ENCODE results near the gene CLDN8.

Gene CLDN8

DNA sequence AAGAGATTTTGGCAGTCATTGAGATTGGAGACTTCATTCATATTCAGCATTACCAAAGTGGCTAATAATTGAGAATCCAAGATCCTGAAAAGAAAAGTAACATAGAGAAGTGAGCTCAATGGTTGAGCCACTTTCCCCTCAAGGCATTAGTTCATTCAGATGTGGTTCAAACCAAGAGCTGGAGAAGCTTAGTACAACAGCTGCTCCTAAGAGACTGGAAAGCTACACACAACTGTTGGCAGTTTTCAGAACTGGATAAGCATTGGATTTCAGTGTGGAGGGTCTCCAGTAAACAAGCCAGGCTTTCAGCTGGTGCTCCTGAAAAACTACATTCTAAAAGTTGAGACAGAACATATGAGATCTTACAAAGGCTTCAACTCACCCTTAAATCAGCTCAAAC is 29.2 kb upstream of the CLDN8 start:
- no peak for DNase-seq (ENCODE audit: low read depth)
- TF ChIP-seq, protein P1, sequence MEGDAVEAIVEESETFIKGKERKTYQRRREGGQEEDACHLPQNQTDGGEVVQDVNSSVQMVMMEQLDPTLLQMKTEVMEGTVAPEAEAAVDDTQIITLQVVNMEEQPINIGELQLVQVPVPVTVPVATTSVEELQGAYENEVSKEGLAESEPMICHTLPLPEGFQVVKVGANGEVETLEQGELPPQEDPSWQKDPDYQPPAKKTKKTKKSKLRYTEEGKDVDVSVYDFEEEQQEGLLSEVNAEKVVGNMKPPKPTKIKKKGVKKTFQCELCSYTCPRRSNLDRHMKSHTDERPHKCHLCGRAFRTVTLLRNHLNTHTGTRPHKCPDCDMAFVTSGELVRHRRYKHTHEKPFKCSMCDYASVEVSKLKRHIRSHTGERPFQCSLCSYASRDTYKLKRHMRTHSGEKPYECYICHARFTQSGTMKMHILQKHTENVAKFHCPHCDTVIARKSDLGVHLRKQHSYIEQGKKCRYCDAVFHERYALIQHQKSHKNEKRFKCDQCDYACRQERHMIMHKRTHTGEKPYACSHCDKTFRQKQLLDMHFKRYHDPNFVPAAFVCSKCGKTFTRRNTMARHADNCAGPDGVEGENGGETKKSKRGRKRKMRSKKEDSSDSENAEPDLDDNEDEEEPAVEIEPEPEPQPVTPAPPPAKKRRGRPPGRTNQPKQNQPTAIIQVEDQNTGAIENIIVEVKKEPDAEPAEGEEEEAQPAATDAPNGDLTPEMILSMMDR (conservative IDR thresholded peaks at IDR 0.05; ENCODE audit: low read depth, low read length) = no peak
- no peak overlapping the region for H3K4me3 ChIP-seq (ENCODE audit: low read depth, low read length)

DNA sequence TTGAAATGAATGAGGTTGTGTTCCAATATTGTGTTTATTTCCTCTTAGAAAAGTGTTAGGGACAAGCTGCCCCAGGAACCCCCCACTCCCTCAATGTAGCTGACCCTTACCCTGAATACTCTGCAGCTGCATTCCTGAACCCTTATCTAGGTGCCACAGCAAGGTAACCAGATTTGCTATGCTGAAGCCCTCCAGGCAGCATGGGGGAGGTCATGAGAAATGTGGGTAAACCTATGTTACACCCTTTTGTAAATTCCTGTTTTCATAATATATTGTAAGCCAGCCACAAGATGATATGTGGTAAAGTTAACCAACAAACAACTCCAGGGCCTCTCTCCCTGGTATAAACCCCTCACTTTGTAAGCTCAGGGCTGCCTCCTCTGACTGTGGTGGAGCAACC is 27.8 kb upstream of the CLDN8 start:
- no peak for DNase-seq (ENCODE audit: low read depth)
- TF ChIP-seq, protein P1 (conservative IDR thresholded peaks at IDR 0.05; ENCODE audit: low read depth, low read length) = no peak
- no peak overlapping the region for H3K4me3 ChIP-seq (ENCODE audit: low read depth, low read length)

DNA sequence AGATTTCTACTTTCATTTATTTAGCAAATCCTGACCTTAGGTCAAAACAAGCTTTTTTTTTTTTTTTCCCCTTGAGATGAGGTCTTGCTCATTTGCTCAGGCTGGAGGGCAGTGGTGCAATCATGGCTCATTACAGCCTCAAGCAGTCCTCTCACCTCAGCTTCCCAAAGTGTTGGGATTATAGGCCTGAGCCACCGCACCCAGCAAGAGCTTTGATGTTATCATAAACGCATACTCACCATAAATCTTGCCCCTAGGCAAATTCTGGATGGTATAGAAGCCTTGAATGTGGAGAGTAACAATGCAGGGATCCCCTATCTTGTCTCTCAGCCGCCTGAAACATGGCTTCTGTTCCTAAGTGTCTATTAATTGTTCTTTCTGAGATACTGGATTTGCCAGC is 24.8 kb upstream of the CLDN8 start:
- DNase-seq (ENCODE audit: low read depth) = no peak
- TF ChIP-seq, protein P1 (conservative IDR thresholded peaks at IDR 0.05; ENCODE audit: low read depth, low read length) = no peak
- H3K4me3 ChIP-seq (ENCODE audit: low read depth, low read length) = no peak overlapping the region

DNA sequence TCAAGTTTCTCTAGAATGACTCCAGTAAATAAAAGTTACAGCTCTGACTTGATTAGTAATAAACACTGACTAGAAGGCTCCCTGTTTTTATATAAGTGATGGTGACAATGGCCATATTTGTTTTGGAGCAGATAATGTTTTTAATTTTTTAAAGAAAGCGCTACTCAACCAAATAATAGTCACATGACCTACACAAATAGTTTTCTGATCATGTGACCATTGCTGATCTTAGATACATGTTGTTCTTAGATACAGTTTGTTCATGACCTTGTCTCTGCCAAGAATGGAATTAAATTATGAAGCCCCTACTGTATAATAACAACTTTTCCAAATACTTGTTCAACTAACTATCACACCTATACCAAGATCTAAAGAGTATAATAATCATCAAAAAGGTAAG is 22.3 kb upstream of the CLDN8 start:
- no peak for DNase-seq (ENCODE audit: low read depth)
- TF ChIP-seq, protein P1 (conservative IDR thresholded peaks at IDR 0.05; ENCODE audit: low read depth, low read length) = no peak
- H3K4me3 ChIP-seq (ENCODE audit: low read depth, low read length) = no peak overlapping the region

DNA sequence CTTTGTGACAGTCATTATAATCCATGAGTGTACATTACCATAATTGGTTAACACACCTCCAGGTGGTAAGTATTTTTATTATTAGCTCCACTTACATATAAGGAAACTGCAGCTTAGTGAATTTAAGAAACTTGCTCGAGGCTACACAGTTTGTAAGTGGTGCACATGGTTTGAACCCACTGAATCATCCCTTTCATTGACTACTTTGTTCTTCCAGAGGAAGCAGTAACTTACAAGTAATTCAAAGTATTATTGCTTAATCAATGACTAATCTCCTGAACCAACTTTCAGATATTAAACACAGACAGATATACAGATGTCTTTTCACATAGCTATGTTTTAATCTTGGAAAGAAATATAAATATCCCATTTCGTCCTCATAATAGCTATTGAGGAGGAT is 18.7 kb upstream of the CLDN8 start:
- peak; percentile 69 for DNase-seq (ENCODE audit: low read depth)
- TF ChIP-seq, protein P1 (conservative IDR thresholded peaks at IDR 0.05; ENCODE audit: low read depth, low read length) = no peak
- H3K4me3 ChIP-seq (ENCODE audit: low read depth, low read length) = no peak overlapping the region

DNA sequence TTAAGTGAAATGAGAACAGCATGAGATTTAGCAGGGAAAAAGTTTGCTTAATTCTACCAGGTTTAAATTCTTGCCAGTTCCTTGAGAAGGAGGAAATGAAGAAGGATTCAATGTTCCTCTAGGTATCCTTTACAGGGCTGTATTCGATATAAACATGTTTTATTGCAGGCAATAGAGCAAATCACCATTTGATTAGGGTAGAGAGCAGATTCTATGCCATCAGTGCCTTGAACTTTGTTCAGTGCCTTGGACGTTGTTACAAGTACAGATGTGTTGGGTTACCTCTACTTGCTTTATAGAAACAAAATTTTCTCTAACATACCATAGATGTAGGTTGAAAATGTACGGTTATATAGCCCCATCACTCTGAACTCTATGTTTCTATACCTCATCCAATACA is 18.2 kb upstream of the CLDN8 start:
- TF ChIP-seq, protein P1 (conservative IDR thresholded peaks at IDR 0.05; ENCODE audit: low read depth, low read length) = no peak
- H3K4me3 ChIP-seq (ENCODE audit: low read depth, low read length) = no peak overlapping the region
- no peak for DNase-seq (ENCODE audit: low read depth)

DNA sequence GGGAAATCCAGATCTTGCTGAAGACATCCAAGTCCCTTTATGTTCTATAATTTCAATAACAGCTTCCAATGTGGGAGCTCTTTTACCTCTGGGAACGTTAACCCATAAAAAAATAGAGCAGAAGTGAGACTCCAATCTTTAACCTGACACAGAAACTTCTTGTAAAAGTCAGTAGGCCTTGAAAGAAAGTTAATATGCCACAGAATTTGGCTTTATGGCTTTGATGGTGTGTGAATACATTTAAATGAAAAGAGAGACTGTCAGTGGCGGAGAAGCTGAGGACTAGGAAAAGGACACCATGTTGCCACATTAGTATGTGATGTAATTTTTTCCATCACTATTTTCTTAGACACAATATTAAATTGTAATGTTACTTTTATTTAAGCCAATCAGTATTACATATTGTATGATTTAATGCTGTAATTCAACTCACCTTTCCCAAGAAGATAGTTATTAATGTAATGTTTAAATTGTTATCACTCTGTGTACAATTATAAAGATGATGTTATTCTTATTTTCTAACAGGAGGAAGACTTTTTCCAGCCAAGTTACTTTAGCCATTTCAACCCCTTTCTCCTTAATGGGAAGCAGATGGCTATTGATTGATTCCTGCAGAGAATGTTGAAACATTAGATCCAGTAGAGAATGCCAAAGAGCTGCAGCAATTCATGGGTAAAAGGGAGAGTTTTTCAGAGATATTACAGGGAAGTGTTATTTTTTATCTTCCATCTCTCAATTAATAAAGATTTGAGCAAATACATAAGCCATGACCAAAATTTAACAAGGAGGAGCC is 17.5 kb upstream of the CLDN8 start:
- H3K4me3 ChIP-seq (ENCODE audit: low read depth, low read length) = no peak overlapping the region
- DNase-seq (ENCODE audit: low read depth) = no peak

More for the DNA sequence above, 17.5 kb upstream of the CLDN8 start:
- TF ChIP-seq, protein P1 (conservative IDR thresholded peaks at IDR 0.05; ENCODE audit: low read depth, low read length) = no peak

Data from choroid plexus epithelial cell (primary cell).